TTC549 (cell line): ENCODE data around the gene ST7.
"Not testable (repeated sequence)": the region's sequence is repeated elsewhere in the genome, so short reads cannot be mapped to it uniquely, and the experiment has no call there.

Source experiments
- FAIRE-seq: peaks from 2 replicates; lab custom pipeline; 2012; peaks lifted over from hg19 to GRCh38; lab: Jason Lieb, UNC

Gene ST7

GRCh38 chr7:117230276-117231046, 277.2 kb downstream of the ST7 start:
- FAIRE-seq, result no peak

- FAIRE-seq, result no peak
These were observed 277.7 kb downstream of the ST7 start for GRCh38 chr7:117231047-117231359.

GRCh38 chr7:117237646-117238045, 284.3 kb downstream of the ST7 start:
- FAIRE-seq, result no peak

- no peak for FAIRE-seq
These were observed 285.2 kb downstream of the ST7 start for GRCh38 chr7:117238472-117238871.

GRCh38 chr7:117238937-117239336, 285.6 kb downstream of the ST7 start:
- FAIRE-seq, result no peak

GRCh38 chr7:117241088-117241487, 287.8 kb downstream of the ST7 start:
- FAIRE-seq, result no peak

GRCh38 chr7:117243390-117243789, 290.1 kb downstream of the ST7 start:
- no peak for FAIRE-seq

GRCh38 chr7:117245703-117246102, 292.4 kb downstream of the ST7 start:
- not testable (repeated sequence) for FAIRE-seq

GRCh38 chr7:117247809-117248208, 294.5 kb downstream of the ST7 start:
- no peak for FAIRE-seq

GRCh38 chr7:117248829-117249228, 295.5 kb downstream of the ST7 start:
- FAIRE-seq, result no peak

- no peak for FAIRE-seq
These were observed 296.4 kb downstream of the ST7 start for GRCh38 chr7:117249696-117250095.

- no peak for FAIRE-seq
These were observed 296.9 kb downstream of the ST7 start for GRCh38 chr7:117250245-117250644.

GRCh38 chr7:117250801-117251200, 297.5 kb downstream of the ST7 start:
- FAIRE-seq, result no peak

GRCh38 chr7:117251687-117252086, 298.4 kb downstream of the ST7 start:
- FAIRE-seq, result no peak

- no peak for FAIRE-seq
These were observed 306.3 kb downstream of the ST7 start for GRCh38 chr7:117259615-117260014.

- no peak for FAIRE-seq
These were observed 309.2 kb downstream of the ST7 start for GRCh38 chr7:117262546-117262945.

- no peak for FAIRE-seq
These were observed 311.4 kb downstream of the ST7 start for GRCh38 chr7:117264716-117265115.

- FAIRE-seq, result no peak
These were observed 316.1 kb downstream of the ST7 start for GRCh38 chr7:117269417-117269816.

GRCh38 chr7:117269886-117270285, 316.6 kb downstream of the ST7 start:
- FAIRE-seq, result no peak

- no peak for FAIRE-seq
These were observed 317.1 kb downstream of the ST7 start for GRCh38 chr7:117270371-117270770.

- no peak for FAIRE-seq
These were observed 318.3 kb downstream of the ST7 start for GRCh38 chr7:117271566-117271965.

- FAIRE-seq, result no peak
These were observed 318.9 kb downstream of the ST7 start for GRCh38 chr7:117272017-117272759.

GRCh38 chr7:117273325-117273724, 320.0 kb downstream of the ST7 start:
- no peak for FAIRE-seq

- no peak for FAIRE-seq
These were observed 320.5 kb downstream of the ST7 start for GRCh38 chr7:117273814-117274225.
